Measurements from ENCODE around the gene RPS6KB2. TPM values are rescaled to one million over a fixed set of nuclear protein-coding genes. Genes with fewer than 3 reads are reported as not detected.
A peak's percentile ranks its signal among the peaks of the same experiment; 100 is the strongest.

The RPS6KB2 gene
- total and polyA plus RNA-seq, 10 of the 15 experiments (the other 5 are each of a cell fraction or from before 2014, with no cell fraction given): 0.39 to 101 (median 58.4) TPM

GRCh38 chr11:67439321-67440228, 11.3 kb downstream of the RPS6KB2 start (continued):
- TF ChIP-seq EED (IDR thresholded peaks at IDR 0.05; ENCODE audit: low read depth) (peak; percentile 42), ZBTB40 (IDR thresholded peaks at IDR 0.05; ENCODE audit: borderline replicate concordance) (no peak), ZNF207 (IDR thresholded peaks at IDR 0.05; ENCODE audit: borderline replicate concordance) (no peak), PAX8 (IDR thresholded peaks at IDR 0.05) (no peak), SMC3 (IDR thresholded peaks at IDR 0.05; ENCODE audit: borderline replicate concordance, low read length) (0 out of 2 replicates have a peak, but pooled peaks have one; percentile 3), RBBP5 (conservative IDR thresholded peaks at IDR 0.05) (no peak), SP1 (IDR thresholded peaks at IDR 0.05; ENCODE audit: low read depth, low read length) (no peak), HDAC6 (IDR thresholded peaks at IDR 0.05; ENCODE audit: unreplicated experiment) (no peak), PAX5 (IDR thresholded peaks at IDR 0.05; ENCODE audit: borderline replicate concordance, low read depth, low read length) (no peak; the same call in 1 of the 2 replicates), IKZF2 (IDR thresholded peaks at IDR 0.05) (peak in 1 of 2 experiments; percentile 45; a peak in 3 of 4 replicates), ASH2L (IDR thresholded peaks at IDR 0.05; ENCODE audit: borderline replicate concordance, low read depth) (no peak), SUPT20H (IDR thresholded peaks at IDR 0.05; ENCODE audit: borderline replicate concordance, control insufficient read depth, low read depth, low read length) (no peak), HDGF (IDR thresholded peaks at IDR 0.05) (0 out of 2 replicates have a peak, but pooled peaks have one; percentile 65), ATF7 (IDR thresholded peaks at IDR 0.05; ENCODE audit: low read depth) (no peak), TCF7 (IDR thresholded peaks at IDR 0.05; ENCODE audit: borderline replicate concordance) (no peak), USF1 (IDR thresholded peaks at IDR 0.05; ENCODE audit: borderline replicate concordance, extremely low read length, insufficient read depth, low read depth, low read length) (no peak), ATF2 (IDR thresholded peaks at IDR 0.05; ENCODE audit: low read length) (no peak), ZNF384 (IDR thresholded peaks at IDR 0.05; ENCODE audit: borderline replicate concordance, low read depth, low read length) (no peak), RAD51 (IDR thresholded peaks at IDR 0.05) (no peak), KDM1A (IDR thresholded peaks at IDR 0.05; ENCODE audit: borderline replicate concordance) (no peak), ZBED1 (IDR thresholded peaks at IDR 0.05; ENCODE audit: borderline replicate concordance) (no peak), RELB (IDR thresholded peaks at IDR 0.05; ENCODE audit: low read depth) (0 out of 2 replicates have a peak, but pooled peaks have one; percentile 18), CHD2 (IDR thresholded peaks at IDR 0.05; ENCODE audit: borderline replicate concordance, low read depth, low read length) (no peak)
